Measurements from ENCODE around the gene NCS1.

The NCS1 gene

DNA sequence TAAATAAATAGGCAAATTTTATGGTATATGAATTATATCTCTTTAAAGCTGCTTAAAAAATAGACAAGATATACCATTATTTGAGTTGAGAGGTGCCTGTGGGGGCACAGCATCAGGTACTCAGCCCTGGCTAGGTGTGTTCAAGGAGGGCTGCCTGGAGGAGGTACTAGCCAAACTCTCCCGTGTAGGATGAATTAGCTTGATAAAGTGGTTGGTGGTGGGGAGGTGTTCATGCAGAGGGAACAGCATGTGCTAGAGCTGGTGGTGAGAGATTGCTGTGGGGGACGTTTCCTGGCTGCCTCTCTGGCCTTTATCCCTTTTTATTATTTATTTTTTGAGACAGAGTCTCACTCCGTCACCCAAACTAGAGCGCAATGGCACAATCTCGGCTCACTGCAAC is 23.2 kb upstream of the NCS1 start:
- no peak for DNase-seq

GRCh38 chr9:130149654-130150286 is 22.4 kb upstream of the NCS1 start:
- no peak for DNase-seq

DNA sequence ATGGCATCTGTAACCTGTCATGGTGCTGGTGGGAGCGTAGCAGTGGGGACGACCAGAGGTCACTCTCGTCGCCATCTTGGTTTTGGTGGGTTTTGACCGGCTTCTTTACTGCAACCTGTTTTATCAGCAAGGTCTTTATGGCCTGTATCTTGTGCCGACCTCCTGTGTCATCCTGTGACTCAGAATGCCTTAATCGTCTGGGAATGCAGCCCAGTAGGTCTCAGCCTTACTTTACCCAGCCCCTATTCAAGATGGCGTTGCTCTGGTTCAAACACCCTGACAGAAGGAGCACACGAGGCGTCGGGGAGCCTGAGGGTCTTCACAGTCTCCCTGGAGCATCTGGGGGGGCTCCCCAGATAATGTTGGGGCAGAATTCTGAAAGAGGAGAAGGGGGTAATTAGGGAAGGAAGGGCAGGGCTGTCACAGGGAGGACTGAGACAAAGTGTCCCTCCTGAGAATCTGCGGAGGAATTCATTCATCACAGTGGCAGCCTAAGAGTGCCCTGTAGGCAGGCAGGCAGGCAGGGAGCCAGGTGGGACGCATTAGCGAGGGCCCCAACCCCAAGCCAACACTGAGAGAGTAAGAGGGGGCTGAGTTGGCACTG is 21.3 kb upstream of the NCS1 start:
- peak in 1 of 2 experiments; percentile 15 for DNase-seq

DNA sequence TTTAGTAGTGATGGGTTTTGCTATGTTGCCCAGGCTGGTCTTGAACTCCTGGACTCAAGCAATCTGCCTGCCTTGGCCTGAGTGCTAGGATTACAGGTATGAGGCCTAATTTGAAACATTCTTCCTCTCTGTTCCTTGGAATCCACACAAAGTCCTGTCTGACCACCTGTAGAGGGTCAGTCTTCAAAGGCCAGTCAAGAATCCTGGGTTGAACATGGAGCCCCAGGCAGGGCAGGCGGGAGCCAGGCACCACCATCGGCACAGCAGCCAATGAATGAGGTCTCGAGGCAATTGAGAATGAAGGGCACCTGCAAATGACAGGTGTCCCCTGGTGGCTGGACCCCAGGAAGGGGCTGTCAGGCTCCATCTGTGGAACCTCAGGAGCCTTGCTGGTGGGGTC is 17.4 kb upstream of the NCS1 start:
- DNase-seq, result no peak

DNA sequence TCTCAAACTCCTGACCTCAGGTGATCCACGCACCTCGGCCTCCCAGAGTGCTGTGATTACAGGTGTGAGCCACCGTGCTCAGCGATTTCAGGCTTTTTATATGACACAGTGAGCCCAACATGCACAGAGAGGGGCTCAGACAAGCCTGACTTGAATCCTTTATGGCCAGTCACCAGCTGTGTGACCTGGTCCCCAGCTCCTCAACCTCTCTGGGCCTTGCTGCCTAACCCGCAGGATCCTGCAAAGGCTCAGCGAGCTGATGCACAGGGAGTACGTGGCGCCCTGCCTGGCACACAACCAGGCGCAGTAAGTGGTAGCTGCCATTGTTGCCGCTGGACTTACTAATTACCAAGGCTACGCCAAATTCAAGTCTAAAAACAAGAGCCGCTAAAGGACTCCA is 16.6 kb upstream of the NCS1 start:
- DNase-seq, result no peak

DNA sequence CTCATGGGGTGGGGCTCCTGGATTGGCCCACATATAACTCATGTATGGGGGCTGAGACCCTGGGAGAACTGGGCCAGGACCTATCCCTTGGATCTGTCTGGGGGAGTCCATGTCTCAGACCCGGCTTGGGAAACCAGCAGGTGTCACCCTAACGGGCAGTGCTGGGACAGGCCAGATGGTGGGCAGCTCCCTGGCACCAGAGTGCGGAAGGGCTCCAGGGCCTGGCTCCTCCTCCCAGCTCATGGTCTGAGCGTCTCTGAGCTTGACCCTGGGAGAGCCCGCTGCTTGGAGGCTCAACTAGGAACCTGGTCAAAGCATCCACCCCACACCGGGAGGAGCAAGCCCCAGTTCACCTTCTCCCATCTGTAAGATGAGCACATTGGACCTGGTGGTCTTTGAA is 15.5 kb upstream of the NCS1 start:
- no peak for DNase-seq

GRCh38 chr9:130157079-130157478 is 15.1 kb upstream of the NCS1 start:
- DNase-seq, result no peak

GRCh38 chr9:130158001-130158400 is 14.2 kb upstream of the NCS1 start:
- DNase-seq, result no peak

- no peak for DNase-seq
These were observed 13.1 kb upstream of the NCS1 start for GRCh38 chr9:130159057-130159456.

GRCh38 chr9:130159915-130160670 is 12.1 kb upstream of the NCS1 start:
- no peak for DNase-seq

- DNase-seq, result no peak
These were observed 11.2 kb upstream of the NCS1 start for GRCh38 chr9:130160862-130161470.

- no peak for DNase-seq
These were observed 6.6 kb upstream of the NCS1 start for GRCh38 chr9:130165579-130165978.

GRCh38 chr9:130166399-130166798 is 5.8 kb upstream of the NCS1 start:
- no peak for DNase-seq

GRCh38 chr9:130167927-130168326 is 4.3 kb upstream of the NCS1 start:
- no peak for DNase-seq

- DNase-seq, result no peak
These were observed 717 bp upstream of the NCS1 start for GRCh38 chr9:130171226-130172148.

DNA sequence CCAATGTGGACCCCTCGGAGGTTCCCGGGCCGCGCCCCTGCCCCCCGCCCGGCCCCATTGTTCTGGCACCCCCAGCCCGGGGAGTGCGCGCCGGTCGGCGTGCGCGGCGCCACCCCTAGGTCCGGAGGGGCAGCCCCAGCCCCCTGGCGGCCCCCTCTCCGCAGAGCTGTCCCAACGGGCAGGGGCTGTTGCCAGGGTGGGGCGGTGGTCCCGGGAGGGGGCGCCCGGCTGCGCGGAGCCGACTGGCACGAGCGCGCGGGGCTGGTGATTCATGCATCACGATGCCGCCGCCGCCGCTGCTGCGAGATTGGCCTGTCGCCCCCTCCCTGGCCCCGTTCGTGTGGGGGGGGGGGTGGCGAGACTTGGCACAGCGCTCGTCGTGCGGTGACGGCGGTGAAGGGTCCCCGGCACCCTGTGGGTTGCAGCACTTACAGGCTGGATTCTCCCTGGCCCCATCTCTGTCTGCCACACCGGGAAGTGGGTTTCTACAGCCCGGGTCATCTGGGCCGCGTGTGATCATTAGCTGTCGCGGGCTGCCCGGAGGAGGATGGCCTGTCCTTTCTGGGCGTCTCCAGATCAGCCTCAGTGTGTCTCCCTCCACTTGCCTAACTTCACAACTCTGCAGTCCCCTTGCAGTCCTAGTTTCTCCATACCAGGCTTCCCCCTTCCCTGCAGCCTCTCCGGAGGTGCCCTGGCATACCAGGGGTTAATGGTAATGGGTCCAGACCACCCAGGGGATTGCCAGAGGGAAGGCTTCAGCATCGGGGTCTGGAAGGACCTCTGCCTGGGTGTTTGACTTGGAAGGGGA is 858 bp downstream of the NCS1 start:
- DNase-seq, result no peak

- DNase-seq, result no peak
These were observed 1.4 kb downstream of the NCS1 start for GRCh38 chr9:130173666-130173983.

DNA sequence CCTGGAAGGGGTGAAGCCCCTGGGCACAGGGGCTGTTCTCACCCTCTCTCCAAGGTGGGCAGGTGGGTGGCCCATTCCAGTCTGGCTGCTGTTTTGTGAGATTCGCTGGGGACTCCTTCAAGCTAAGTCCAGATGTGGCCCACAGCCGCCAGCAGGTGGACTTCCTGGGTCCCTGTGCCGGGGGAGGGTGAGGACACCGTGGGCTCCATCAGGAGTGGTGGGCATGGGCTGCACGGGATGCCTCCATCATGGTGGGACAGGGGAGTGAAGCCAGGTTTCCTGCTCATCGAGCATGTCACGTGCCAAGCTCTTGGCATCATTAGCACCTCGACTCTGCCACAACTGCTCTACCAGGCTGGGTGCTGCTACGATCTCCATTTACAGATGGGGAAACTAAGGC is 1.8 kb downstream of the NCS1 start:
- no peak for DNase-seq

GRCh38 chr9:130174920-130175321 is 2.7 kb downstream of the NCS1 start:
- DNase-seq, result no peak

- no peak for DNase-seq
These were observed 3.2 kb downstream of the NCS1 start for GRCh38 chr9:130175355-130175754.

GRCh38 chr9:130176760-130177159 is 4.6 kb downstream of the NCS1 start:
- no peak for DNase-seq
